WTC11 (cell line): ENCODE data around the gene FOXP1. TPM values are rescaled to one million over a fixed set of nuclear protein-coding genes. Genes with fewer than 3 reads are reported as not detected.

Experiments used
- ATAC-seq: fragments of 200-7000 bp; cut with Tn5 transposase; 2 replicates; pipeline ENCODE4 v1.10.0; 2021; ENCODE audit warnings: mild to moderate bottlenecking, moderate library complexity
- CTCF ChIA-PET: fragments of 300-600 bp; sonication (Branson Sonifier 250); formaldehyde crosslinking; loops from one replicate; lab custom pipeline; 2021; ENCODE audit warnings: antibody characterized with exemption; lab: Charles Lee
- POLR2A ChIA-PET: fragments of 350-600 bp; sonication (Branson Sonifier 250); formaldehyde crosslinking; loops from one replicate; lab custom pipeline; 2021; ENCODE audit warnings: antibody characterized with exemption; lab: Charles Lee
- DNase-seq: peaks from one replicate; pipeline ENCODE4 v3.0.0; 2021; ENCODE audit warnings: low spot score
- H3K27ac Mint-ChIP-seq: 2 replicates; pipeline ENCODE4 v1.8.0; 2021; ENCODE audit warnings: mixed read lengths
- H3K27me3 Mint-ChIP-seq: 2 replicates; pipeline ENCODE4 v1.8.0; 2021; ENCODE audit warnings: low read depth, mild to moderate bottlenecking, moderate library complexity, mixed read lengths
- H3K36me3 Mint-ChIP-seq: 2 replicates; pipeline ENCODE4 v1.8.0; 2021; ENCODE audit warnings: mixed read lengths
- H3K4me1 Mint-ChIP-seq: 2 replicates; pipeline ENCODE4 v1.8.0; 2022; ENCODE audit warnings: mixed read lengths
- H3K4me3 Mint-ChIP-seq: 2 replicates; pipeline ENCODE4 v1.8.0; 2021; ENCODE audit warnings: mild to moderate bottlenecking, moderate library complexity, mixed read lengths
- H3K9me3 Mint-ChIP-seq: 2 replicates; pipeline ENCODE4 v1.8.0; 2021; ENCODE audit warnings: mixed read lengths
- ATF1 ChIP-seq: sonication (generic); formaldehyde crosslinking; IDR thresholded peaks from 2 replicates; pipeline ENCODE4 v1.8.1; 2023; ENCODE audit warnings: mild to moderate bottlenecking, moderate library complexity, missing genetic modification reagents
- CBFB ChIP-seq: sonication (generic); formaldehyde crosslinking; IDR thresholded peaks from 2 replicates; pipeline ENCODE4 v1.8.1; 2022; ENCODE audit warnings: mild to moderate bottlenecking, low read depth, missing genetic modification reagents
- ESRRA ChIP-seq: sonication (generic); formaldehyde crosslinking; IDR thresholded peaks from 2 replicates; pipeline ENCODE4 v1.8.1; 2022; ENCODE audit warnings: mild to moderate bottlenecking, missing genetic modification reagents, borderline replicate concordance
- IRF2 ChIP-seq: sonication (generic); formaldehyde crosslinking; IDR thresholded peaks from 2 replicates; pipeline ENCODE4 v1.8.0; 2022; ENCODE audit warnings: low read depth, missing genetic modification reagents, borderline replicate concordance
- NR2C2 ChIP-seq: sonication (generic); formaldehyde crosslinking; IDR thresholded peaks from 2 replicates; pipeline ENCODE4 v1.8.0; 2022; ENCODE audit warnings: mild to moderate bottlenecking, missing genetic modification reagents
- NR3C1 ChIP-seq: sonication (generic); formaldehyde crosslinking; conservative IDR thresholded peaks from 2 replicates; pipeline ENCODE4 v1.8.1; 2023; ENCODE audit warnings: low read depth, mild to moderate bottlenecking, missing genetic modification reagents
- TEAD1 ChIP-seq: sonication (generic); formaldehyde crosslinking; IDR thresholded peaks from 2 replicates; pipeline ENCODE4 v1.8.0; 2022; ENCODE audit warnings: mild to moderate bottlenecking, missing genetic modification reagents
- ZNF121 ChIP-seq: sonication (generic); formaldehyde crosslinking; IDR thresholded peaks from 2 replicates; pipeline ENCODE4 v1.8.0; 2023; ENCODE audit warnings: missing genetic modification reagents
- ZNF232 ChIP-seq: sonication (generic); formaldehyde crosslinking; IDR thresholded peaks from 2 replicates; pipeline ENCODE4 v1.8.0; 2022; ENCODE audit warnings: mild to moderate bottlenecking, missing genetic modification reagents
- ZNF396 ChIP-seq: fragments of 250-450 bp; sonication (Bioruptor Pico); IDR thresholded peaks from 2 replicates; pipeline ENCODE4 v1.8.0; 2021; ENCODE audit warnings: mild to moderate bottlenecking, moderate library complexity, borderline replicate concordance
- ZNF423 ChIP-seq: fragments of 250-450 bp; sonication (Bioruptor Pico); IDR thresholded peaks from 2 replicates; pipeline ENCODE4 v2.1.2; 2022; ENCODE audit warnings: mild to moderate bottlenecking, moderate library complexity
- total RNA-seq: library from RNA; stranded (reverse); gene quantifications from 3 replicates; pipeline ENCODE4 v1.2.3, GENCODE V29; 2021
- TF ChIP-seq, protein P1 (sequence below): fragments of 250-450 bp; sonication (Bioruptor Pico); IDR thresholded peaks from 2 replicates; pipeline ENCODE4 v1.9.0; 2021; ENCODE audit warnings: mild to moderate bottlenecking, borderline replicate concordance
- TF ChIP-seq, protein P2 (sequence below): fragments of 250-450 bp; sonication (Bioruptor Pico); IDR thresholded peaks from 2 replicates; pipeline ENCODE4 v1.9.0; 2021; ENCODE audit warnings: mild to moderate bottlenecking
- TF ChIP-seq, protein P3 (sequence below): sonication (generic); formaldehyde crosslinking; IDR thresholded peaks from 2 replicates; pipeline ENCODE4 v1.8.1; 2023; ENCODE audit warnings: mild to moderate bottlenecking, missing genetic modification reagents, borderline replicate concordance
- TF ChIP-seq, protein P4 (sequence below): sonication (generic); formaldehyde crosslinking; IDR thresholded peaks from 2 replicates; pipeline ENCODE4 v1.8.0; 2022; ENCODE audit warnings: mild to moderate bottlenecking, missing genetic modification reagents
- TF ChIP-seq, protein P5 (sequence below): sonication (generic); formaldehyde crosslinking; IDR thresholded peaks from 2 replicates; pipeline ENCODE4 v1.8.1; 2023; ENCODE audit warnings: mild to moderate bottlenecking, missing genetic modification reagents
- TF ChIP-seq, protein P6 (sequence below): sonication (generic); formaldehyde crosslinking; IDR thresholded peaks from 2 replicates; pipeline ENCODE4 v1.8.1; 2023; ENCODE audit warnings: mild to moderate bottlenecking, missing genetic modification reagents

FOXP1 gene
- total RNA-seq, 1 experiment from 2014 or later: 25.8 TPM

DNA sequence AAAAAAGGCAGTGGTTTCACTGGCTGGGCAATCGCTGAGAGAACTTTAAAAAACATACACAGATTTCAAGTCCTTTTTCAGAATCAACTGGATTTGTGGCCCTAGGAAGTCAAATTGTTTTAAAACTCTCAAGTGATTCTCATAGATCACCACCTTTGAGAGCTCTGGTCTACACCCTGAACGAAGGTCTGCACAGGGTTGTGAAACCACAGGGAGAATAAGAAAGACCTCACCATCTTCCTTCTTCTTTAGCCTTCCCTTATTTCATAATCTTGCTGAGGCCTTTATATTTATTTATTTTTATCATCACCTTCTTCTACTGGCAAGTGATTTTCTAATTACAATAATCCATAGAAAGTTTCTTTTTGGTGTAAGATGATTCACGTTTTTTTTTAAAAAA lies 58.1 kb downstream of the FOXP1 start:
- no peak for ATAC-seq
- Mint-ChIP-seq H3K36me3 (no peaks in the 10 kb centered on the region), H3K27ac (no peak overlapping the region), H3K27me3 (no peaks in the 10 kb centered on the region), H3K4me1 (peaks cover 26% of the 10 kb centered on the region), H3K4me3 (no peak overlapping the region), H3K9me3 (no peaks in the 10 kb centered on the region)
- ChIA-PET POLR2A (no interaction called here), CTCF (no interaction called here)
- no peak for TF ChIP-seq NR2C2
- TF ChIP-seq, protein P1, sequence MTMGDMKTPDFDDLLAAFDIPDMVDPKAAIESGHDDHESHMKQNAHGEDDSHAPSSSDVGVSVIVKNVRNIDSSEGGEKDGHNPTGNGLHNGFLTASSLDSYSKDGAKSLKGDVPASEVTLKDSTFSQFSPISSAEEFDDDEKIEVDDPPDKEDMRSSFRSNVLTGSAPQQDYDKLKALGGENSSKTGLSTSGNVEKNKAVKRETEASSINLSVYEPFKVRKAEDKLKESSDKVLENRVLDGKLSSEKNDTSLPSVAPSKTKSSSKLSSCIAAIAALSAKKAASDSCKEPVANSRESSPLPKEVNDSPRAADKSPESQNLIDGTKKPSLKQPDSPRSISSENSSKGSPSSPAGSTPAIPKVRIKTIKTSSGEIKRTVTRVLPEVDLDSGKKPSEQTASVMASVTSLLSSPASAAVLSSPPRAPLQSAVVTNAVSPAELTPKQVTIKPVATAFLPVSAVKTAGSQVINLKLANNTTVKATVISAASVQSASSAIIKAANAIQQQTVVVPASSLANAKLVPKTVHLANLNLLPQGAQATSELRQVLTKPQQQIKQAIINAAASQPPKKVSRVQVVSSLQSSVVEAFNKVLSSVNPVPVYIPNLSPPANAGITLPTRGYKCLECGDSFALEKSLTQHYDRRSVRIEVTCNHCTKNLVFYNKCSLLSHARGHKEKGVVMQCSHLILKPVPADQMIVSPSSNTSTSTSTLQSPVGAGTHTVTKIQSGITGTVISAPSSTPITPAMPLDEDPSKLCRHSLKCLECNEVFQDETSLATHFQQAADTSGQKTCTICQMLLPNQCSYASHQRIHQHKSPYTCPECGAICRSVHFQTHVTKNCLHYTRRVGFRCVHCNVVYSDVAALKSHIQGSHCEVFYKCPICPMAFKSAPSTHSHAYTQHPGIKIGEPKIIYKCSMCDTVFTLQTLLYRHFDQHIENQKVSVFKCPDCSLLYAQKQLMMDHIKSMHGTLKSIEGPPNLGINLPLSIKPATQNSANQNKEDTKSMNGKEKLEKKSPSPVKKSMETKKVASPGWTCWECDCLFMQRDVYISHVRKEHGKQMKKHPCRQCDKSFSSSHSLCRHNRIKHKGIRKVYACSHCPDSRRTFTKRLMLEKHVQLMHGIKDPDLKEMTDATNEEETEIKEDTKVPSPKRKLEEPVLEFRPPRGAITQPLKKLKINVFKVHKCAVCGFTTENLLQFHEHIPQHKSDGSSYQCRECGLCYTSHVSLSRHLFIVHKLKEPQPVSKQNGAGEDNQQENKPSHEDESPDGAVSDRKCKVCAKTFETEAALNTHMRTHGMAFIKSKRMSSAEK (CRISPR knock-in tag): no peak
- TF ChIP-seq NR3C1 (CRISPR knock-in tag): no peak
- no peak for TF ChIP-seq ATF1 (CRISPR knock-in tag)
- TF ChIP-seq, protein P2, sequence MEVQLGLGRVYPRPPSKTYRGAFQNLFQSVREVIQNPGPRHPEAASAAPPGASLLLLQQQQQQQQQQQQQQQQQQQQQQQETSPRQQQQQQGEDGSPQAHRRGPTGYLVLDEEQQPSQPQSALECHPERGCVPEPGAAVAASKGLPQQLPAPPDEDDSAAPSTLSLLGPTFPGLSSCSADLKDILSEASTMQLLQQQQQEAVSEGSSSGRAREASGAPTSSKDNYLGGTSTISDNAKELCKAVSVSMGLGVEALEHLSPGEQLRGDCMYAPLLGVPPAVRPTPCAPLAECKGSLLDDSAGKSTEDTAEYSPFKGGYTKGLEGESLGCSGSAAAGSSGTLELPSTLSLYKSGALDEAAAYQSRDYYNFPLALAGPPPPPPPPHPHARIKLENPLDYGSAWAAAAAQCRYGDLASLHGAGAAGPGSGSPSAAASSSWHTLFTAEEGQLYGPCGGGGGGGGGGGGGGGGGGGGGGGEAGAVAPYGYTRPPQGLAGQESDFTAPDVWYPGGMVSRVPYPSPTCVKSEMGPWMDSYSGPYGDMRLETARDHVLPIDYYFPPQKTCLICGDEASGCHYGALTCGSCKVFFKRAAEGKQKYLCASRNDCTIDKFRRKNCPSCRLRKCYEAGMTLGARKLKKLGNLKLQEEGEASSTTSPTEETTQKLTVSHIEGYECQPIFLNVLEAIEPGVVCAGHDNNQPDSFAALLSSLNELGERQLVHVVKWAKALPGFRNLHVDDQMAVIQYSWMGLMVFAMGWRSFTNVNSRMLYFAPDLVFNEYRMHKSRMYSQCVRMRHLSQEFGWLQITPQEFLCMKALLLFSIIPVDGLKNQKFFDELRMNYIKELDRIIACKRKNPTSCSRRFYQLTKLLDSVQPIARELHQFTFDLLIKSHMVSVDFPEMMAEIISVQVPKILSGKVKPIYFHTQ (CRISPR knock-in tag): no peak
- DNase-seq: no peak

DNA sequence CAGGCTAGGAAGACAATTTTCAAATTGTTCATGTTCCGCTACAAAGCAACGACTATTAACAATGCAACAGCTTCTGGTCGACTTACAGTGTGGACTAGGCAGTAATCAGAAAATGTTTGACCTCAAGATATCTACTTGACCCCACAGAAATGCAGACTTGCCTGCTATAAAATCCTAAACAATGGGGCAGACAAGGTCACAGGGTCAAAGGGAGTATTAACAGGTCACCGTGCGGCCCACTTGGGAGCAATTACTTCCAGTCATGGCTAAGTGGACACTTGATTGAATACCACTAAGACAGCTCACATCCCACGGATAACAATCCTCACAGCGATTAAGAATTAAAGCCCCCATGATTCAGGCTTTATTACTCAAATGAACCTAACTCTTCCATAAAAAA lies 58.9 kb downstream of the FOXP1 start:
- Mint-ChIP-seq H3K27ac (no peak overlapping the region), H3K9me3 (no peaks in the 10 kb centered on the region), H3K27me3 (no peaks in the 10 kb centered on the region), H3K36me3 (no peaks in the 10 kb centered on the region), H3K4me3 (no peak overlapping the region), H3K4me1 (peaks cover 31% of the 10 kb centered on the region)
- ATAC-seq (no peak), DNase-seq (no peak)
- CTCF ChIA-PET: interaction anchor here (0.9 kb wide), 2 partner anchors 15 to 156 kb away, joined by 3 read pairs; no protein-coding TSS in a partner anchor
- TF ChIP-seq CBFB (CRISPR knock-in tag) (no peak), NR3C1 (CRISPR knock-in tag) (no peak), IRF2 (CRISPR knock-in tag) (no peak)
- TF ChIP-seq, protein P3, sequence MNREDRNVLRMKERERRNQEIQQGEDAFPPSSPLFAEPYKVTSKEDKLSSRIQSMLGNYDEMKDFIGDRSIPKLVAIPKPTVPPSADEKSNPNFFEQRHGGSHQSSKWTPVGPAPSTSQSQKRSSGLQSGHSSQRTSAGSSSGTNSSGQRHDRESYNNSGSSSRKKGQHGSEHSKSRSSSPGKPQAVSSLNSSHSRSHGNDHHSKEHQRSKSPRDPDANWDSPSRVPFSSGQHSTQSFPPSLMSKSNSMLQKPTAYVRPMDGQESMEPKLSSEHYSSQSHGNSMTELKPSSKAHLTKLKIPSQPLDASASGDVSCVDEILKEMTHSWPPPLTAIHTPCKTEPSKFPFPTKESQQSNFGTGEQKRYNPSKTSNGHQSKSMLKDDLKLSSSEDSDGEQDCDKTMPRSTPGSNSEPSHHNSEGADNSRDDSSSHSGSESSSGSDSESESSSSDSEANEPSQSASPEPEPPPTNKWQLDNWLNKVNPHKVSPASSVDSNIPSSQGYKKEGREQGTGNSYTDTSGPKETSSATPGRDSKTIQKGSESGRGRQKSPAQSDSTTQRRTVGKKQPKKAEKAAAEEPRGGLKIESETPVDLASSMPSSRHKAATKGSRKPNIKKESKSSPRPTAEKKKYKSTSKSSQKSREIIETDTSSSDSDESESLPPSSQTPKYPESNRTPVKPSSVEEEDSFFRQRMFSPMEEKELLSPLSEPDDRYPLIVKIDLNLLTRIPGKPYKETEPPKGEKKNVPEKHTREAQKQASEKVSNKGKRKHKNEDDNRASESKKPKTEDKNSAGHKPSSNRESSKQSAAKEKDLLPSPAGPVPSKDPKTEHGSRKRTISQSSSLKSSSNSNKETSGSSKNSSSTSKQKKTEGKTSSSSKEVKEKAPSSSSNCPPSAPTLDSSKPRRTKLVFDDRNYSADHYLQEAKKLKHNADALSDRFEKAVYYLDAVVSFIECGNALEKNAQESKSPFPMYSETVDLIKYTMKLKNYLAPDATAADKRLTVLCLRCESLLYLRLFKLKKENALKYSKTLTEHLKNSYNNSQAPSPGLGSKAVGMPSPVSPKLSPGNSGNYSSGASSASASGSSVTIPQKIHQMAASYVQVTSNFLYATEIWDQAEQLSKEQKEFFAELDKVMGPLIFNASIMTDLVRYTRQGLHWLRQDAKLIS (CRISPR knock-in tag): no peak
- POLR2A ChIA-PET: no interaction called here

DNA sequence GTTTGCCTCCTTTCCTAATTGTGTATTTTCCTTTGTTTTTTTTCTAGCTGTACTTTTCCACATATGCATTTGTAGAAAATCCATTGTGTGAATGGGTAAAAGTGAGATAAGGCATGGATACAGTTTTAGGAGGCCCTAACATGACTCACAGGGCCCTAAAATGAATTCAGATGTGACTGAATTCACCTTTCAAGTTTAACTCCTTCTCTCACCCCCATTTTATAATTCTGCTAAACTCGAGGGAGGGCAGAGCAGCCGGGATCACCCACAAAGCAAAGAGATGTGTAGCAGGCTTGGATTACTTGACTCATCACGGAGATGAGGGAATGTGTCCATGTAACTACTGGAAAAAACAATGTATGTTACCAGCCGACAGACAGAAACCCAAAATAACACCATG lies 59.9 kb downstream of the FOXP1 start:
- ATAC-seq: no peak
- no peak overlapping the region for H3K4me3 Mint-ChIP-seq
- ChIA-PET POLR2A (no interaction called here), CTCF (interaction anchor here (0.9 kb wide), 1 partner anchor 14 kb away, joined by 3 read pairs; no protein-coding TSS in a partner anchor)
- H3K36me3 Mint-ChIP-seq: no peaks in the 10 kb centered on the region
- H3K27me3 Mint-ChIP-seq: no peaks in the 10 kb centered on the region
- H3K27ac Mint-ChIP-seq: no peak overlapping the region
- no peak for DNase-seq
- H3K9me3 Mint-ChIP-seq: no peaks in the 10 kb centered on the region
- H3K4me1 Mint-ChIP-seq: peaks cover 34% of the 10 kb centered on the region
- no peak for TF ChIP-seq ZNF232 (CRISPR knock-in tag)
- no peak for TF ChIP-seq TEAD1 (CRISPR knock-in tag)
- TF ChIP-seq, protein P4, sequence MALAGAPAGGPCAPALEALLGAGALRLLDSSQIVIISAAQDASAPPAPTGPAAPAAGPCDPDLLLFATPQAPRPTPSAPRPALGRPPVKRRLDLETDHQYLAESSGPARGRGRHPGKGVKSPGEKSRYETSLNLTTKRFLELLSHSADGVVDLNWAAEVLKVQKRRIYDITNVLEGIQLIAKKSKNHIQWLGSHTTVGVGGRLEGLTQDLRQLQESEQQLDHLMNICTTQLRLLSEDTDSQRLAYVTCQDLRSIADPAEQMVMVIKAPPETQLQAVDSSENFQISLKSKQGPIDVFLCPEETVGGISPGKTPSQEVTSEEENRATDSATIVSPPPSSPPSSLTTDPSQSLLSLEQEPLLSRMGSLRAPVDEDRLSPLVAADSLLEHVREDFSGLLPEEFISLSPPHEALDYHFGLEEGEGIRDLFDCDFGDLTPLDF (CRISPR knock-in tag): no peak
- TF ChIP-seq ZNF423 (CRISPR knock-in tag): no peak
- TF ChIP-seq, protein P5, sequence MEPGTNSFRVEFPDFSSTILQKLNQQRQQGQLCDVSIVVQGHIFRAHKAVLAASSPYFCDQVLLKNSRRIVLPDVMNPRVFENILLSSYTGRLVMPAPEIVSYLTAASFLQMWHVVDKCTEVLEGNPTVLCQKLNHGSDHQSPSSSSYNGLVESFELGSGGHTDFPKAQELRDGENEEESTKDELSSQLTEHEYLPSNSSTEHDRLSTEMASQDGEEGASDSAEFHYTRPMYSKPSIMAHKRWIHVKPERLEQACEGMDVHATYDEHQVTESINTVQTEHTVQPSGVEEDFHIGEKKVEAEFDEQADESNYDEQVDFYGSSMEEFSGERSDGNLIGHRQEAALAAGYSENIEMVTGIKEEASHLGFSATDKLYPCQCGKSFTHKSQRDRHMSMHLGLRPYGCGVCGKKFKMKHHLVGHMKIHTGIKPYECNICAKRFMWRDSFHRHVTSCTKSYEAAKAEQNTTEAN (CRISPR knock-in tag): no peak
- TF ChIP-seq ZNF396 (CRISPR knock-in tag): no peak
- TF ChIP-seq ESRRA (CRISPR knock-in tag): no peak
- TF ChIP-seq, protein P6, sequence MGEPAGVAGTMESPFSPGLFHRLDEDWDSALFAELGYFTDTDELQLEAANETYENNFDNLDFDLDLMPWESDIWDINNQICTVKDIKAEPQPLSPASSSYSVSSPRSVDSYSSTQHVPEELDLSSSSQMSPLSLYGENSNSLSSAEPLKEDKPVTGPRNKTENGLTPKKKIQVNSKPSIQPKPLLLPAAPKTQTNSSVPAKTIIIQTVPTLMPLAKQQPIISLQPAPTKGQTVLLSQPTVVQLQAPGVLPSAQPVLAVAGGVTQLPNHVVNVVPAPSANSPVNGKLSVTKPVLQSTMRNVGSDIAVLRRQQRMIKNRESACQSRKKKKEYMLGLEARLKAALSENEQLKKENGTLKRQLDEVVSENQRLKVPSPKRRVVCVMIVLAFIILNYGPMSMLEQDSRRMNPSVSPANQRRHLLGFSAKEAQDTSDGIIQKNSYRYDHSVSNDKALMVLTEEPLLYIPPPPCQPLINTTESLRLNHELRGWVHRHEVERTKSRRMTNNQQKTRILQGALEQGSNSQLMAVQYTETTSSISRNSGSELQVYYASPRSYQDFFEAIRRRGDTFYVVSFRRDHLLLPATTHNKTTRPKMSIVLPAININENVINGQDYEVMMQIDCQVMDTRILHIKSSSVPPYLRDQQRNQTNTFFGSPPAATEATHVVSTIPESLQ (CRISPR knock-in tag): no peak
- no peak for TF ChIP-seq ZNF121
